Measurements from ENCODE around the gene NDC80. TPM values are rescaled to one million over a fixed set of nuclear protein-coding genes. Genes with fewer than 3 reads are reported as not detected.

The NDC80 gene
- total RNA-seq, 1 donor from 2014 or later, result 1.1 TPM

DNA sequence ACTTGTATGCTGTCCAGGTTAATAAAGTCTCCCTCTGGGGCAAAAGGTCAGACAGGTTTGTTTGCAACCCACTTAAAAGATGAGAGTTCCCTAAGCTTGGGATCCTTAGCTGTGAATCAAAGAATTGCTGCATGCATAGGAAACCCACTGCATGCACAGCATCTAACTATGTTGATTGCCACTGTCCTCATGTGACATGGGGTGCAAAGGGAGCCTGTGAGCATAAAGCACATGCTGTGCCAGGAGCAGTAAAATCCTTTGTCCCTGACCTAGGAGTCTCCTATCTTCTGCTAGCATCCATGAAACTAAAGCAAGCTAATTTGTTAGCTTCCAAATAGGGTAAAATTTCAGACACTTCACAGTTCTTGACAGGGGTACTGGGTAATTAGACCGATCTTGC lies 13.8 kb upstream of the NDC80 start:
- Histone ChIP-seq H3K36me3 (peaks cover 20% of the 10 kb centered on the region), H3K4me3 (no peak overlapping the region), H3K27me3 (ENCODE audit: low read depth) (no peaks in the 10 kb centered on the region), H3K27ac (no peak overlapping the region), H3K9me3 (no peaks in the 10 kb centered on the region), H3K4me1 (no peaks in the 10 kb centered on the region)
- ATAC-seq (no peak), DNase-seq (no peak)
- TF ChIP-seq, protein P1, sequence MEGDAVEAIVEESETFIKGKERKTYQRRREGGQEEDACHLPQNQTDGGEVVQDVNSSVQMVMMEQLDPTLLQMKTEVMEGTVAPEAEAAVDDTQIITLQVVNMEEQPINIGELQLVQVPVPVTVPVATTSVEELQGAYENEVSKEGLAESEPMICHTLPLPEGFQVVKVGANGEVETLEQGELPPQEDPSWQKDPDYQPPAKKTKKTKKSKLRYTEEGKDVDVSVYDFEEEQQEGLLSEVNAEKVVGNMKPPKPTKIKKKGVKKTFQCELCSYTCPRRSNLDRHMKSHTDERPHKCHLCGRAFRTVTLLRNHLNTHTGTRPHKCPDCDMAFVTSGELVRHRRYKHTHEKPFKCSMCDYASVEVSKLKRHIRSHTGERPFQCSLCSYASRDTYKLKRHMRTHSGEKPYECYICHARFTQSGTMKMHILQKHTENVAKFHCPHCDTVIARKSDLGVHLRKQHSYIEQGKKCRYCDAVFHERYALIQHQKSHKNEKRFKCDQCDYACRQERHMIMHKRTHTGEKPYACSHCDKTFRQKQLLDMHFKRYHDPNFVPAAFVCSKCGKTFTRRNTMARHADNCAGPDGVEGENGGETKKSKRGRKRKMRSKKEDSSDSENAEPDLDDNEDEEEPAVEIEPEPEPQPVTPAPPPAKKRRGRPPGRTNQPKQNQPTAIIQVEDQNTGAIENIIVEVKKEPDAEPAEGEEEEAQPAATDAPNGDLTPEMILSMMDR (IDR thresholded peaks at IDR 0.05), result no peak
- intact Hi-C loops (cut with DNase I), result no loop called here

DNA sequence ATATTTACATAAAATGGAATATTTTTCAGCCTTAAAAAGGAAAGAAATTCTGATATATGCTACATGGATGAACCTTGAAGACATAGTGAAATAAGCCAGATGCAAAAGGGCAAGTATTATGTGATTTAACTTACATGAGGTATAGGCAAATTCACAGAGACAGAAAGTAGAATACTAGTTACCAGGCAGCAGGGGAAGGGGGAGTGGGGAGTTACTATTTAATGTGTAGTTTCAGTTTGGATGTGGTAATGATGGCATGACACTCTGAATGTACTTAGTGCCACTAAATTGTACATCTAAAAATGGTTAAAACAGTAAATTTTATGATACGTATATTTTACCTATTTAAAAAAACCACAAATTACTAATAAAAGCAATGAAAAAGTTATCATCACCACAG lies 12.1 kb upstream of the NDC80 start:
- intact Hi-C loops (cut with DNase I), result no loop called here
- H3K27me3 ChIP-seq (ENCODE audit: low read depth), result no peaks in the 10 kb centered on the region
- no peak for DNase-seq
- no peak for ATAC-seq
- no peak overlapping the region for H3K27ac ChIP-seq
- H3K4me1 ChIP-seq, result no peaks in the 10 kb centered on the region
- H3K4me3 ChIP-seq, result no peak overlapping the region
- H3K36me3 ChIP-seq, result peaks cover 20% of the 10 kb centered on the region
- TF ChIP-seq, protein P1 (IDR thresholded peaks at IDR 0.05), result no peak
- H3K9me3 ChIP-seq, result no peaks in the 10 kb centered on the region

DNA sequence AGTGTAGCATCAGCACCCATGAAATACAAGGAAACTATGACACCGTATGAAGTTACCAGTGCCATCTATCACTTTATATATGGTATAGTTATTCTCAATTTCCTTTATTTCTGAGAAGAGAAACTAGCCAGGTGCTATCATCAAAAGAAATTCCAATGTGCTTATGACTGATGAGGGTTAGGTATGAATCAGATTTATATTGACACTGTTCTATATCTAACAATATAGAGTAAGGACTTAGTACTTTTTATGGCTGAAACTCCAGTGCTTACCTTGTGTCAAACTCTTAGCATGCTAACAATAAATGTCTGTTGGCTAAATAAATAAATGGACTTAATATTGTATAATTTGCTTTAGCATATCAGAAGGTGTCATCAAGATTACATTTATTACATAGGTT lies 7.0 kb upstream of the NDC80 start:
- H3K27me3 ChIP-seq (ENCODE audit: low read depth), result no peaks in the 10 kb centered on the region
- ATAC-seq (no peak), DNase-seq (no peak)
- no peak overlapping the region for H3K27ac ChIP-seq
- intact Hi-C loops (cut with DNase I), result no loop called here
- H3K9me3 ChIP-seq, result no peaks in the 10 kb centered on the region
- no peak overlapping the region for H3K4me3 ChIP-seq
- TF ChIP-seq, protein P1 (IDR thresholded peaks at IDR 0.05), result no peak
- H3K4me1 ChIP-seq, result no peaks in the 10 kb centered on the region
- H3K36me3 ChIP-seq, result peaks cover 21% of the 10 kb centered on the region

DNA sequence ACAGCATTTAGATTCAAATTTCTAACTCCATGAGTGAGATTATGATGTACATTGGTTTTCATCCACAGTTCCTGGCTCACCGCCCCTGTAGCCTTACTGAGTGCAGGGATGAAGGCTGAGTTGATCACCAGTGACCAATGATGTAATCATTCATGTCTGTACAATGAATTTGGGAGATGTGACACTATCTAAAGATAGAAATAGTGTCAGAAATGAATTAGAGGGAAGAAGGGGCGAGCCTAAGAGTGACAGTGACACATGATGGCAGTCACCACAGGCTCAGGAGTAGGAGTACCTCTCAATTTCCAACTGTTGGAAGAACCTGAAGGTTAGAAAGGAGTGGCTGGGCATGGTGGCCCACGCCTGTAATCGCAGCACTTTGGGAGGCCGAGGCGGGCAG lies 3.2 kb upstream of the NDC80 start:
- peaks cover 10% of the 10 kb centered on the region for H3K36me3 ChIP-seq
- intact Hi-C loops (cut with DNase I), result no loop called here

DNA sequence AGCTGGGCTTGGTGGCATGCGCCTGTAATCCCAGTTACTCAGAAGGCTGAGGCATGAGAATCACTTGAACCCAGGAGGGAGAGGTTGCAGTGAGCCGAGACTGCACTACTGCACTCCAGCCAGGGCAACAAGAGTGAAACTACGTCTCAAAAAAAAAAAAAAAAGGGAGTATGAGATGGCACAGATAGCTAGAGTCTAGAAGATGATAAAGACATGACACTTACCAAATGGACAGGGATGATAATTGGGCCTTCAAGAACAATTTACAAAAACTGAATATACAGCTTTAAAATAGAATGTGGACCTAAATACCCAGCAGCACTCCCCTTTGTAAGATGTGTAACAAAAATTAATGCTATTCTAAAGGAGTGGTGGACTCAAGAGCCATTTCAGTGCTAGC lies 2.8 kb upstream of the NDC80 start:
- ATAC-seq, result no peak
- peaks cover 15% of the 10 kb centered on the region for H3K4me1 ChIP-seq
- intact Hi-C loops (cut with DNase I), result no loop called here

More for the DNA sequence above, 3.2 kb upstream of the NDC80 start:
- Histone ChIP-seq H3K27ac (no peak overlapping the region), H3K27me3 (ENCODE audit: low read depth) (no peaks in the 10 kb centered on the region), H3K9me3 (no peaks in the 10 kb centered on the region), H3K4me3 (no peak overlapping the region), H3K4me1 (peaks cover 15% of the 10 kb centered on the region)
- DNase-seq (no peak), ATAC-seq (no peak)
- TF ChIP-seq, protein P1 (IDR thresholded peaks at IDR 0.05), result no peak

More for the DNA sequence above, 2.8 kb upstream of the NDC80 start:
- H3K36me3 ChIP-seq, result peaks cover 10% of the 10 kb centered on the region
- H3K4me3 ChIP-seq, result no peak overlapping the region
- TF ChIP-seq, protein P1 (IDR thresholded peaks at IDR 0.05), result no peak
- H3K9me3 ChIP-seq, result no peaks in the 10 kb centered on the region
- no peak for DNase-seq
- no peaks in the 10 kb centered on the region for H3K27me3 ChIP-seq (ENCODE audit: low read depth)
- H3K27ac ChIP-seq, result no peak overlapping the region
